GM15510 (cell line): ENCODE measurements around the gene BANP.

Experiments
- POLR2A ChIP-seq: IDR thresholded peaks from 3 replicates; pipeline ENCODE4 v1.6.1; 2011; ENCODE audit warnings: borderline replicate concordance; ENCODE audit not compliant: insufficient read length; ENCODE audit errors: extremely low read depth

The BANP gene

GRCh38 chr16:88013766-88014251, 62.6 kb downstream of the BANP start:
- no peak for TF ChIP-seq POLR2A

DNA sequence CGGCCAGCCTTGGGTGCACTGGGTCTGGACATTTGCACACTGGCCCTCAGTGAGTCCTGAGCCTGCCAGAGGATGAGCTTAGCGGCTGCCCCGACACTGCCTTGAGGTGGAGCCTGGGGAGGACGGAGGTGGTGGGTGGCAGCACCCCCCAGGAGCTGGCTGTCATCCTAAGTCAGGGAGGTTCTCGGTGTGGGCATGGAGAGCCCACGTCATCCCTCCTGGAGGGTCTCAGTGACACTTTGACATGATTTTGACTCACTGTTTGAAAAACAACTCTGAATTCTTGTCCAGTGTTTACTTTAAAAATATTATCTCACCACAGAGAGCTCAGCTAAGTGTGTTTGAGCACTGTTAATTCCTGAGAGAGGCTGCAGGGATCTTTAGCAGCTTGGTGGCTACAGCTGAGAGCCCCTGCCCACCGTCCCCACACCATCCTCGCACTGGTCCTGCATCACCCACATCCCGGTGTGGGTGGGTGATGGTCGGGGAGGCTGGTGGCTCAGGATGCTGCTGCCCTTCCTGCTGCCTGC, 63.1 kb downstream of the BANP start:
- TF ChIP-seq POLR2A = no peak

- no peak for TF ChIP-seq POLR2A
These were observed 63.9 kb downstream of the BANP start for GRCh38 chr16:88014954-88015805.

- no peak for TF ChIP-seq POLR2A
These were observed 64.5 kb downstream of the BANP start for GRCh38 chr16:88015806-88016140.

- no peak for TF ChIP-seq POLR2A
These were observed 65.7 kb downstream of the BANP start for GRCh38 chr16:88016964-88017363.

GRCh38 chr16:88017587-88018101, 66.4 kb downstream of the BANP start:
- TF ChIP-seq POLR2A = no peak

DNA sequence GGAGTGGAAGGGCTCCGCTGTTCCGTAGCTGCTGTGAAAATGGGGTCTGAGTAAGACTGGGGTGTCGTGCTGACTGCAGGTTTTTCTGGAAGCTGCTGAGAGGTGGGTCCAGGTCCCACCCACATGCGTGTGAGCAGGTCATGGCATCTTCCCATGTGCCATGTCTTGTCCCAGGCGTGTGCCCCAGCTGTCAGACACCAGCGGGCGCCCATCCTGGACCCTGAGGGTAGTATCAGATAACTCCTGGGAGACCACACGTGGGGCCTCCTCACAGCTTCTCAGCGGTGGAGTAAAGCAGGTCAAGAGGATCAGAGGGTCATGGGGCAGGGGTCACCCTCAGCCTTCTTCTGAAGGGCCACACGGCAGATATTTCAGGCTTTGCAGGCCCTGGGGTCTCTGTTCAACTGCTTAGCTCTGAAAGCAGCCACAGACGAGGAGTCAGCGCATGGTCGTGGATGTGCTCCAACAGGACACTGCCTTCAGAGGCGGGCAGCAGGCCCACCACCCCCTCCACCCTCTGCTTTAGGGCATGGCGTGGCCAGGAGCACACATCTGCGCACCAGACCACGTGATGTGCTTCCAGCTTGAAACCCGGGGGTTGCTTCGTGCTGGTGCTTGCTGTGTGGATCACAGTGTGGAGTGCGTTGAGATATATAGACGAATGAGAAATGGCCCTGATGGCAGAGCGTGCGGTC, 68.7 kb downstream of the BANP start:
- no peak for TF ChIP-seq POLR2A

GRCh38 chr16:88020516-88020885, 69.3 kb downstream of the BANP start:
- TF ChIP-seq POLR2A = no peak

DNA sequence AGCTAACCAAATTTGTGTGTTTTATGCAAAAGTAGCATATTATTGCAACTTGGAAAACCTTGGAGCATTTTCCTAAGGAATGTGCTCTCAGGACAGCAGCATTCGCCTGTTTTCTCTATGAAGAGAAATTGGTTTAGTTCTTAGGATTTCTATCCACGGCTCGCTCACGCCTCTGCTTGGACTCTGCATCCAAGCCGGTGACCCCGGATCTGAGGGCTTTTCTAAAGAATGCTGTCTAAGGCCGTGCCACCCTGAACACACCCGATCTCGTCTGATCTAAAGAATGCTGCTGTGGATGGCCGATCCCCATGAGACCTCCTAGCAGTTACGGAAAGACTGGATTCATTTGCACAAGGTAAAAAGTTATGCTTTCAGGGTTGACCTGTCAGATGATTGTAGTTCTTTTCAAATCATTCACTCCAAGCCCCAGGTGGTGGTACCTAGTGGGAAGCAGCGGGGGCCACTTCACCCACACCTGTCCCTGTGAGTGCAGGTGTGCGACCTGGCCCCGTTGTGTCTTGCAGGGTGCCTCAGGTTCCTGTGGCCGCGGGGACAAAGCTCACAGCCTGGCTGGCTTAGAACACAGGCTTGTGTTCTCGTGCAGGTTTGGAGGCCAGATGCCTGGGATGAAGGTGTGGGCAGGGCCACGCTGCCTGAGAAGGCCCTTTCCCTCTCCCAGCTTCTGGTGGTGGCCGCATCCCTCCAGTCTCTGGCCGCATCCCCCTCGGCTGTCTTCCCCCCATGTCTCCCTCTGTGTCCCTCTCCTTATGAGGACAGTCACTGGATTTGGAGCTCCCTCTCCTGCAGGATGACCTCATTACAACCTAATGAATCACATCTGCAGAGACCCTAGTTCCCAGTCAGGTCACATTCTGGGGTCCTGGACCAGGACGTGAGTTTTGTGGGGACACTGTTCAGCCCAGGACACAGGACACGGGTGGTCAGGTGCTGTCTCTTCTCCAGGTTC, 71.1 kb downstream of the BANP start:
- TF ChIP-seq POLR2A = no peak

DNA sequence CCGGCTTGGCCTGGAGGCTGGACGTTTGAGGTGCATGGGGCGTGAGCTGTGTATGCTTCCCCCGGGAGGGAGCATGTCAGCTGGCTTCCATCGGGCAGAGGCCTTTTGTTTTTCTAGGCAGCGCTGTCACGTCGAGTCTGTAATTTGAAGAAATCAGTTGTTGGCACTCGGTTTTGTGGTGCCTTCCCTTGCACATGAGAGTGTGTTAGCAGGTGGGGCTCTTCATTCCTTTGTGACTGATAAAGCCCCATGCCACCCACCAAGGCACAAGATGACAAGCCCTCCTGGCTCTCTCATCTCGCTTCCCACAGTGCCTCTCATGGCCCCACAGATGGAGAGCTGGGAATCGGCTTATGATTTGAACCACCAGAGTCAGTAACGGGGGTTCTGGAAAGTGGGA, 72.1 kb downstream of the BANP start:
- TF ChIP-seq POLR2A = no peak

- TF ChIP-seq POLR2A = no peak
These were observed 72.6 kb downstream of the BANP start for GRCh38 chr16:88023786-88024185.

DNA sequence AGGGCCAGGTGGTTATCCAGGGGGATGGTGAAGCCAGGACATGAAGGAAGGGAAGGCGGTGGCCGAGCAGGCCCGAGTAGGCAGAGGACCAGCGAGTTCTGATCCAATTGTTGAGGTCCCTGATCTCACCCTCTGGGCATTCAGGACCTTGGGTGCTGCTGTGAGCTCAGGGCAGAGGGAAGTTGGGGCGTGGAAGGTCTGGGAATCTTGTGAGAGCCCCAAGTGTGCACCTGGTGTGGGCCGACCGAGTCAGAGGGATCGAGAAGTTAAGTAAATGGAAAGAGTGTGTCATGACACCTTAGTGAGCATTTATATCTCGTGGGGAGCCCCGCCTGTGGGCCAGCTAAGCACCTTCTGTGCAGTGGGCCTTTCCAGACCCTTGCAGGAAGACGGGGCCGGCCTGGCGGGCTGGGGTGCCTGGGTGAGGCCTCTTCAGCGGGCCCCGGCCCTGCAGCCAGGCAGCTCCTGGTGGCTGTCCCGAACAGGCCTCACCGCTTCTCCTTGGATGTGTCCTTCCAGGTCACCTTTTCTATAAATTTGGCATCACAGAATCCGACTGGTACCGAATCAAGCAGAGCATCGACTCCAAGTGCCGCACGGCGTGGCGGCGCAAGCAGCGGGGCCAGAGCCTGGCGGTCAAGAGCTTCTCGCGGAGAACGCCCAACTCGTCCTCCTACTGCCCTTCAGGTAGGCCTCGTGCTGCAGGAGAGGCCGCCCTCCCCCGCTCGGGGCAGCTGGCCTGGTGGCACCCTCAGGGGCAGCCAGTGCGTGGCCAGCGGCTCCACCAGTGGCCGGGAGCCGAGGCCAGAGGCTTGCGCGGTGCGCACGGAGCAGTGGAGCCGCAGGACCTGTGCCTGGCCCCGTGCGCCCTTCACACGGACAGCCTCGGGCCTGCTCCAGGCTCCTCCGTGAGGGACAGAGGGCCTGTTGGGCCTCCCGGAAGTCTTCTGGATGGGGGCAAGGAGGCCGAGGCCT, 76.0 kb downstream of the BANP start:
- TF ChIP-seq POLR2A = no peak

- no peak for TF ChIP-seq POLR2A
These were observed 79.3 kb downstream of the BANP start for GRCh38 chr16:88030498-88030897.
